SK-MEL-5 (cell line): ENCODE data around the gene NUDT8. TPM values are rescaled to one million over a fixed set of nuclear protein-coding genes. Genes with fewer than 3 reads are reported as not detected.
"Not testable (repeated sequence)": the region's sequence is repeated elsewhere in the genome, so short reads cannot be mapped to it uniquely, and the experiment has no call there.

Experiments
- DNase-seq: peaks from one replicate; pipeline ENCODE4 v3.0.0-alpha.2; 2016; ENCODE audit warnings: low read depth, low spot score
- in situ Hi-C: cut with HindIII; loops from 2 replicates; pipeline ENCODE4 v1.10.0; 2016; ENCODE audit warnings: low sequenced_read_pairs, high pct_unique_total_duplicates, low pct_unique_long_range_greater_than_20kb
- total RNA-seq: library from RNA; depleted of rRNA; stranded (reverse); fragments of >200 nt; shearing (Covaris generic); gene quantifications from 2 replicates; pipeline ENCODE4 v1.2.3, GENCODE V29; 2014

NUDT8 gene
- total RNA-seq, 1 experiment from 2014 or later: 7.8 TPM

- in situ Hi-C loops: no loop called here
- DNase-seq: no peak
Observed at GRCh38 chr11:67645521-67646461, 16.1 kb upstream of the NUDT8 start.

DNA sequence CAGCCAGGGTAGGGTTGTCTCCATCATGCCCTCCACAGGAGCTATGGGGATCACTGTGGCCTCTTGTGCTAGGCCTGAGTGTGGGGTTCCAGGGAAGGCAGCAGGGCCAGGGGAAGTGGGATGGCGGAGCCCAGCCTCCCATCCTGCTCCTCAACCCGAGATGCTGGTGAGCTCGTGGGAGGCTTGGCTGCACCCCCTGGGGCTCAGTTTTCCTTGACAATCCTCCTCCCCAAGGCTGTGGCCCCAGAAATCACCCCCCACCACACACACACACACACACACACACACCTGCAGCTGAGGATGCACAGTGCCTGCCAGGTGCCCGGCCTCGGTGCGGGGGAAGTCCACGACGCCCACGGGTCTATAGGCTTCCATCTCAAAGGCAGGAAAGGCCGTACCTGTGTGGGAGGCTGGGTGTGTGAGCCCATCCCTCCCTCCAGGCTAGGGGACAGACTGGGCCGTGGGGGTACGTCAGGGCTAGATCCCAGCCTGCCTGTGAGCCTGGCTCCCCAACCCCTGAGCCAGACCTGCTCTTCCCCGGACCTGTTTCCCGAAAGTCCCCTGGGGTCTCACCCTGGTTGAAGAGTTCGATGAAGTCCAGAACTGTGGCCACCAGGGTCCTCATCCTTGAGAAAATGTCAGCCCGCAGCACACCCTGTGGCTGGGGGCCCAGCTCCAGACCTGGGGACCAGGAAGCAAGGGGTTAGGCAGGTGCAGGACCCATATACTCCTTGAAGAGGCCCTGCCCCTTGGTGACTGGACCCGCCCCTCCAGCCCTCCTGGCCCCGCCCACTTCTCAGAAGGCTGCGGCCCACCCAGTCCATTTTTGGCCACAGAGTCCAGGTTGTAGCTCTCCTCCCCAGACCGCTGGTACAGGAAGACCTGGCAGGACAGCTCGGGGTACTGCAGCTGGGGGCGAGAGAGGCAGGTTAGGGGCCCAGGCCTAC lies 15.0 kb upstream of the NUDT8 start:
- in situ Hi-C loops: no loop called here

DNA sequence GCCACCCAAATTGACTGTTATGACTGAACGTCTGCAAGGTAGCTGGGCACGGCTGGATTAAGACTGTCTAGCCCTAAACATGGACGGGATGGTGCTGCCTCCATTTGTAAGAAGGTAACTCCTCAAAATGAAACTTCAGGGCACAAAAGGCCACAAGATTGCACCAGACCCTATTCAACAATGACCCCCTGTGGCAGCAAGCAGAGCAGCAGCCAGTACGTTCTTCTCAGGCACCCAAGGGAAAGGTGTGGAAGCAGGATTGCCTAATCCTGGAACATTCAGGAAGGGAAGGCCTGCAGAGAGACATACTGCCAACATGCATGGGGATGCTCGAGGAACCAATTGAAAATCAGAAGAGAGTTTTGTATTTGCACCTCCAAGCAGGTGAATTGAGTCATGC lies 14.3 kb upstream of the NUDT8 start:
- DNase-seq: peak; percentile 33
- in situ Hi-C loops: no loop called here

More for the DNA sequence above, 15.0 kb upstream of the NUDT8 start:
- no peak for DNase-seq

GRCh38 chr11:67642173-67643120 lies 12.7 kb upstream of the NUDT8 start:
- in situ Hi-C loops: no loop called here
- DNase-seq: no peak

GRCh38 chr11:67641338-67642172 lies 11.8 kb upstream of the NUDT8 start:
- in situ Hi-C loops: no loop called here
- DNase-seq: no peak

GRCh38 chr11:67640758-67641337 lies 11.1 kb upstream of the NUDT8 start:
- DNase-seq: no peak
- in situ Hi-C loops: no loop called here

DNA sequence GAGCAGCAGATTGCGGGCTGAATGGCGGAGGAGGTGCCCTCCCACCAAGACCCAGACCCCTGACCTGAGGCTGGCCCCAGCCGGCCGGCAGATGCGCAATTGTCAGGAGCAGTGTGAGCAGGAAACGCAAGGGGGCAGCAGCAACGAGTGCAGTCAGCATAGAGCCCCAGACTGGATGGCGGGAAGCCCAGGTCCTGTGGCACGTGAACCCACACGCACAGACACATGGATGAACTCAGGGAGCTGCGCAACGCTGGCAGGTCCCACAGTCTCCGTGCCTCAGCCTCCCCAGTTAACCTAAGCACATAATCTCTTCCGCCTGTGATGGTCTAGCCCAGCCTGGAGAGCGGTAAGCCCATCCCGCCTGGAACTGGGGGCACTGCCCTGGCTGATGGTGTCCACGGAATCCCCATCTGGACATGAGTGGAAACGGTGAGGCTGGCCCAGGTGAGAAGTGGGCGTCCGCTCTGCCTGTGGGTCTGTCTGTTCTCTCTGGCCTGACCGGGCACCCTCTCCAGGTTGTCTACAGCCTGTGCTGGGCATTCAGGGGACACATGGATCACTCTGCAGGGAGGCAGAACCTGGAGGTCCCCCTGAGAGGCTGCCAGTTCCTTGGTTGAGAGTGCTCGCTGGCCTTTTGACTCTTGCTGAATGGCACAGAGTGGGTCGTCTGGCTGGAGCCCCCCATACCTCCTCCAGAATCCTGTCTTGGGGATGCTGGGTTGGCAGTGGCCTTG lies 10.5 kb upstream of the NUDT8 start:
- in situ Hi-C loops: no loop called here

DNA sequence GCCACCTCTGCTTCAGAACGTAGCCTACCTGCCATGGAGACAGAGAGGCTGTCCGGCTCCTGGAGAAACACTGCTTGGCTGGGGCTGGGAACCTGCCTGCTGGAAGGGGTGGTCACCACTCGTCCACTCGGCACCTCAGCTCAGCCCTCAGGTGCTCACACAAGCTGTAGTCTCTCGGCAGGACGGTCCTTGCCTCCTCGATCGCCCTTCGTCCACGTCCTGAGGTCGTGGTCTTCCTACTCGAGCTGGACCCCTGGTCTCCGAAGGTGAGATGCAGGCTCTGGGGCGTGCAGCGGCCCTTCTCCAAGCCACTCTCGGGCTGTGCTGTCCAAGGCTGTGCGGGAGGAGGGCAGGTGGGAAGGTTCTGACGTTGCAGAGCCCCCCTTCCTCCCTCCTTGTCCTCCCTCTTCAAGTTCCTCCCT lies 9.7 kb upstream of the NUDT8 start, which contains the start of gene TBX10:
TBX10 (minus strand) TSS at position 326 of the 422 bp plus-strand sequence; CDS start at position 35, 291 bp downstream.
- no peak for DNase-seq
- in situ Hi-C loops: no loop called here

More for the DNA sequence above, 10.5 kb upstream of the NUDT8 start:
- peak; percentile 58 for DNase-seq

- DNase-seq: no peak
- in situ Hi-C loops: no loop called here
Observed at GRCh38 chr11:67638535-67639437, 9.0 kb upstream of the NUDT8 start.

DNA sequence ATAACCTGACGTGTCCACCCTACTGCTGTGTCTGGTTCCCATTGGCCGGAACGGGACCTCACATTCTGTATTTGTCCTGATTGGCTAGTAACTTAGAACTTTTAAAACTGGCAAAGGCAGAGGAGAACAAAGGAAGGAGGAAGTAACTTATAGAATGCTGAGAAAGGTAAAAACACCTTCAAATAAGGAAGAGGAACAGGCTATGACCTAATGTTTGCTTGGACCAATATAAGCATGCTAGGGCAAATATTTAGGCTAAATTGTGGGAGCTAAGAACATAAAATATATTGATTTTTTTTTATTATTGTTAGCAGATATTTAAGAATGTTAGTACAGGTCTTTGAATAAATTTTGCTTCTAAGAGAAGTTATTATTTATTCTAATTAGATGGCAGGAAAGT lies 7.7 kb upstream of the NUDT8 start:
- in situ Hi-C loops, DNase-seq: not testable (repeated sequence)

GRCh38 chr11:67636962-67637361 lies 7.2 kb upstream of the NUDT8 start:
- DNase-seq: no peak
- in situ Hi-C loops: no loop called here

DNA sequence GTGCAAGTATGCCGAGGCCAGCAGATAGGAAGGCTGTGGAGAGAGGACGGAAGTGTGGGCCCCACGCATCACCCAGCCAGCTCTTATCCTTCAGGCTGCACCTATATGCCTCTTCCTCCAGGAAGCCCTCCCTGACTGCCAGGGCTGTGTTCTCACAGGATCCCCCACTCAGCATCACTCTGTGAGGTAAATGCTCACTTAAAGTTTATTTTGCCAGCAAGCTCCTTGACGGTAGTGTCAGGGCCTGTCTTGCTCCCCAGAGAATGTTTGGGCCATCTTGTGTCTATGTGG lies 5.4 kb upstream of the NUDT8 start:
- in situ Hi-C loops: no loop called here
- no peak for DNase-seq

DNA sequence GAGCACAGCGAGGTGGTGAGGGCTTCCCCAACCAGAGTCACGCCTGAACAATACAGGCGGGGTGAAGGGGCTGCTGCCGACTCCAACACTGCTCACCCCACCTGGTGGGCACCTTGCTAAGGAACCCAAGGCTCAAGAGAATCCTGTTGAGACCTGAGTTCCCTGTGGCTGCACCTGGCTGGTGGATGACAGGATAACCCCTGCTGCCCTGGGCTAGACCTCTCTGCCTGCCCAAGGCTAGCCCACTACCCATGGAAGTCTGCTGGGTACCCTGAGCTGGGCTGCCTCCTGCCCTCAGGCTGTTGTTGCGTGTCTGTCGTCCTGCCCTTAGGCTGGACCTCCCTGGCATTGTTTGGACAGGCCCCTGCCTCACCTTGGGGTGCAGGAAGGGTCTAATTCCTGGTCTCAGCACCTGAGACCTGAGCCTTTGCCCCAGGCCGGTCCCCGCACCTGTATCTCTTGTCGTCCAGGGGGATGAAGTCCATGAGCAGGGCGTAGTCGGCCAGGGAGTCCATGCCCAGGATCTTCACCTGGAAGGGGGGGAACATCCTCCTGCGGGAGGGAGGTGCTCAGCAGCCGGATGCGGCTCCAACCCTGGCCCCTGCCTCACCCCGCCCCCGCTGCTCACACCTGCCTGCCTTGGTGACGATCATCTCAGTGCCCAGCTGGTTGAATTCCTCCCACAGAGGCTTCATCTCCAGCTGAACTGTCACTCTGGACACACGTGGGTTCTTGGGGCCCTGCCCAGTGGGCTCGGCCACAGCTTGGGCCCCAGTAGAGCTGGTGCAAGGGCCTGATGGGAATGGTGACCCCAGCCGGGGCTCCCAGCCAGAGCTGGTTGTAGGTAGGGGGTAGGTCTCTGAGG lies 4.9 kb upstream of the NUDT8 start:
- DNase-seq: no peak
- in situ Hi-C loops: no loop called here
